DND-41 (cell line): ENCODE data around the gene ACAA1.
A peak's percentile ranks its signal among the peaks of the same experiment; 100 is the strongest.

ENCODE experiments used
- ATAC-seq: fragments of 200-7000 bp; cut with Tn5 transposase; 3 replicates; pipeline ENCODE4 v1.9.1; 2021; ENCODE audit warnings: low read depth; ENCODE audit not compliant: insufficient read depth
- DNase-seq: peaks from one replicate; pipeline ENCODE4 v3.0.0-alpha.2; 2020
- H2AFZ ChIP-seq: 2 replicates; pipeline ENCODE4 v1.6.0; 2012; ENCODE audit warnings: low read depth, low read length
- H3K27ac ChIP-seq: 2 replicates; pipeline ENCODE4 v1.5.1; 2012; ENCODE audit warnings: low read length, inconsistent platforms
- H3K27me3 ChIP-seq: fragments of 200-600 bp; sonication (generic); 2 replicates; pipeline ENCODE4 v1.6.0; 2012; ENCODE audit warnings: low read length, mild to moderate bottlenecking, inconsistent platforms; ENCODE audit not compliant: insufficient read depth, poor library complexity
- H3K36me3 ChIP-seq: 2 replicates; pipeline ENCODE4 v1.5.1; 2012; ENCODE audit warnings: low read length, inconsistent platforms; ENCODE audit not compliant: insufficient read depth
- H3K4me1 ChIP-seq: 2 replicates; pipeline ENCODE4 v1.5.1; 2012; ENCODE audit warnings: mild to moderate bottlenecking, low read length; ENCODE audit not compliant: insufficient read depth
- H3K4me2 ChIP-seq: 2 replicates; pipeline ENCODE4 v1.6.0; 2012; ENCODE audit warnings: mild to moderate bottlenecking, moderate library complexity, low read length, inconsistent platforms; ENCODE audit not compliant: insufficient read depth
- H3K4me3 ChIP-seq, 2 experiments: fragments of 200-600 bp in 1 of 2; shearing (Covaris generic) in 1 of 2; 2 replicates each; pipeline ENCODE4 v1.5.1; 2012 to 2016; ENCODE audit warnings: inconsistent platforms in 2 of 2, low read length in 2 of 2, mild to moderate bottlenecking in 2 of 2, low read depth in 1 of 2, moderate library complexity in 1 of 2
- H3K79me2 ChIP-seq: 2 replicates; pipeline ENCODE4 v1.6.0; 2012; ENCODE audit warnings: low read length, inconsistent platforms; ENCODE audit not compliant: insufficient read depth
- H3K9ac ChIP-seq: 2 replicates; pipeline ENCODE4 v1.6.0; 2012; ENCODE audit warnings: low read depth, mild to moderate bottlenecking, inconsistent platforms, low read length, moderate library complexity
- H3K9me3 ChIP-seq: 2 replicates; pipeline ENCODE4 v1.5.1; 2012; ENCODE audit warnings: low read length, moderate library complexity, mild to moderate bottlenecking, inconsistent platforms; ENCODE audit not compliant: insufficient read depth, severe bottlenecking
- H4K20me1 ChIP-seq: 2 replicates; pipeline ENCODE4 v1.6.0; 2012; ENCODE audit warnings: low read length; ENCODE audit not compliant: insufficient read depth
- EZH2 ChIP-seq: IDR thresholded peaks from 3 replicates; pipeline ENCODE4 v1.6.1; 2012; ENCODE audit warnings: borderline replicate concordance, low read depth, mild to moderate bottlenecking, moderate library complexity, low read length, inconsistent platforms; ENCODE audit not compliant: severe bottlenecking
- TF ChIP-seq, protein P1 (sequence below): IDR thresholded peaks from 2 replicates; pipeline ENCODE4 v1.5.1; 2012; ENCODE audit warnings: borderline replicate concordance, low read length, moderate library complexity, mild to moderate bottlenecking; ENCODE audit not compliant: poor library complexity, severe bottlenecking; ENCODE audit errors: extremely low read depth

ACAA1 gene

GRCh38 chr3:38119248-38119544 is 17.7 kb downstream of the ACAA1 start:
- no peaks in the 10 kb centered on the region for H3K4me1 ChIP-seq
- H4K20me1 ChIP-seq = peaks cover 7% of the 10 kb centered on the region; the same call in 1 of the 2 replicates
- no peaks in the 10 kb centered on the region for H3K27me3 ChIP-seq
- peaks cover 42% of the 10 kb centered on the region for H3K36me3 ChIP-seq
- no peak overlapping the region for H3K27ac ChIP-seq
- TF ChIP-seq, protein P1, sequence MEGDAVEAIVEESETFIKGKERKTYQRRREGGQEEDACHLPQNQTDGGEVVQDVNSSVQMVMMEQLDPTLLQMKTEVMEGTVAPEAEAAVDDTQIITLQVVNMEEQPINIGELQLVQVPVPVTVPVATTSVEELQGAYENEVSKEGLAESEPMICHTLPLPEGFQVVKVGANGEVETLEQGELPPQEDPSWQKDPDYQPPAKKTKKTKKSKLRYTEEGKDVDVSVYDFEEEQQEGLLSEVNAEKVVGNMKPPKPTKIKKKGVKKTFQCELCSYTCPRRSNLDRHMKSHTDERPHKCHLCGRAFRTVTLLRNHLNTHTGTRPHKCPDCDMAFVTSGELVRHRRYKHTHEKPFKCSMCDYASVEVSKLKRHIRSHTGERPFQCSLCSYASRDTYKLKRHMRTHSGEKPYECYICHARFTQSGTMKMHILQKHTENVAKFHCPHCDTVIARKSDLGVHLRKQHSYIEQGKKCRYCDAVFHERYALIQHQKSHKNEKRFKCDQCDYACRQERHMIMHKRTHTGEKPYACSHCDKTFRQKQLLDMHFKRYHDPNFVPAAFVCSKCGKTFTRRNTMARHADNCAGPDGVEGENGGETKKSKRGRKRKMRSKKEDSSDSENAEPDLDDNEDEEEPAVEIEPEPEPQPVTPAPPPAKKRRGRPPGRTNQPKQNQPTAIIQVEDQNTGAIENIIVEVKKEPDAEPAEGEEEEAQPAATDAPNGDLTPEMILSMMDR = no peak
- TF ChIP-seq EZH2 = no peak
- DNase-seq = no peak
- no peak overlapping the region for H3K9ac ChIP-seq
- no peaks in the 10 kb centered on the region for H3K79me2 ChIP-seq
- ATAC-seq = no peak
- H3K4me2 ChIP-seq = no peak overlapping the region
- no peak overlapping the region for H2AFZ ChIP-seq
- H3K9me3 ChIP-seq = no peaks in the 10 kb centered on the region
- H3K4me3 ChIP-seq = no peak overlapping the region

GRCh38 chr3:38118421-38119247 is 18.3 kb downstream of the ACAA1 start:
- Histone ChIP-seq H3K36me3 (peaks cover 37% of the 10 kb centered on the region), H3K27ac (no peak overlapping the region), H3K27me3 (no peaks in the 10 kb centered on the region), H4K20me1 (peaks cover 7% of the 10 kb centered on the region; the same call in 1 of the 2 replicates), H3K9me3 (no peaks in the 10 kb centered on the region), H2AFZ (no peak overlapping the region), H3K79me2 (no peaks in the 10 kb centered on the region), H3K4me3 (no peak overlapping the region), H3K9ac (no peak overlapping the region), H3K4me2 (no peak overlapping the region), H3K4me1 (no peaks in the 10 kb centered on the region)
- no peak for ATAC-seq
- no peak for DNase-seq
- no peak for TF ChIP-seq EZH2
- TF ChIP-seq, protein P1 = no peak

DNA sequence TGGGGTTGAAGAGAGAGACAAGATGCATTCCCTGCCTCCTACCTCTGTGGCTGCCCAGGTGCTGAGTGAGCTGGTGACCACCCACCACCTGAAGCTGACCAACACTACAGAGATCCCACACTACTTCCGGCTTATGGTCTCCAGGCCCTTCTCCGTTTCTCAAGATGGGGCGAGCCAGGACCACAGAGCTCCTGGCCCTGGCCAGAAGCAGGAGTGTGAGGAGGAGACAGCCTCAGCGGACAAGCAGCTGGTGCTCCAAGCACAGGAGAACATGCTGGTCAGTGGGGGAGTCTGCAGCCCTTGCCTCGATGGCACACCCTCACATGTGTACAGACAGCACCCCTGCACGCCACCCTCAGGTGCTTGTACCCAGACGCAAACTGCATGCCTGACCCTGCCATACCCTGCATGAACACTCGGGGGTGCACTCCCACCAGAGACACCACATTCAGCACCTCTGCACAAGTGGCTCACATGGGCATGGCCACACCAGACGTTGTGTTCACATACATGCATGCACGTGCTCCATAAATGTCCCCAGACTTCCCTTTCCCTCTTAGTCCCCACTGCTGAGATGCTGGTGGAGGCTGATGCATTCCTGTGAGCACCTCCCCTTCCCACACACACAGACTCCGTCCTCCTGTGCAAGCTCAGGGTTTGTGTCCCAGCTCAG is 19.0 kb downstream of the ACAA1 start:
- H3K27ac ChIP-seq = no peak overlapping the region
- no peaks in the 10 kb centered on the region for H3K4me1 ChIP-seq
- TF ChIP-seq EZH2 = no peak
- TF ChIP-seq, protein P1 = peak; percentile 95
- no peak overlapping the region for H3K4me3 ChIP-seq
- no peaks in the 10 kb centered on the region for H3K9me3 ChIP-seq
- no peaks in the 10 kb centered on the region for H3K79me2 ChIP-seq
- H2AFZ ChIP-seq = no peak overlapping the region
- ATAC-seq (peak; percentile 84), DNase-seq (peak; percentile 75)
- peaks cover 31% of the 10 kb centered on the region for H3K36me3 ChIP-seq
- peaks cover 7% of the 10 kb centered on the region; the same call in 1 of the 2 replicates for H4K20me1 ChIP-seq
- no peaks in the 10 kb centered on the region for H3K27me3 ChIP-seq
- H3K9ac ChIP-seq = no peak overlapping the region
- H3K4me2 ChIP-seq = no peak overlapping the region
